Progenitor cell of endocrine pancreas (in vitro differentiated cells): ENCODE data around the gene GDF3. TPM values are rescaled to one million over a fixed set of nuclear protein-coding genes. Genes with fewer than 3 reads are reported as not detected.

Experiments used
- DNase-seq: peaks from one replicate; pipeline ENCODE4 v3.0.0; 2021; ENCODE audit warnings: low spot score; ENCODE audit not compliant: unreplicated experiment
- H3K27ac Mint-ChIP-seq: 2 replicates; pipeline ENCODE4 v1.8.0; 2021; ENCODE audit warnings: mild to moderate bottlenecking, moderate library complexity, mixed read lengths
- H3K27me3 Mint-ChIP-seq: 2 replicates; pipeline ENCODE4 v1.8.0; 2021; ENCODE audit warnings: mixed read lengths
- H3K36me3 Mint-ChIP-seq: 2 replicates; pipeline ENCODE4 v1.8.0; 2022; ENCODE audit warnings: mixed read lengths; ENCODE audit not compliant: insufficient read depth
- H3K4me1 Mint-ChIP-seq: 2 replicates; pipeline ENCODE4 v1.8.0; 2021; ENCODE audit warnings: low read depth, mixed read lengths
- H3K4me3 Mint-ChIP-seq: 2 replicates; pipeline ENCODE4 v1.8.0; 2021; ENCODE audit warnings: low read depth, mild to moderate bottlenecking, moderate library complexity, mixed read lengths
- H3K9me3 Mint-ChIP-seq: 2 replicates; pipeline ENCODE4 v1.8.0; 2021; ENCODE audit warnings: low read depth, mixed read lengths
- total RNA-seq: library from RNA; stranded (reverse); gene quantifications from 2 replicates; pipeline ENCODE4 v1.2.1, GENCODE V29; 2021
- TF ChIP-seq, protein P1 (sequence below): fragments of 200-600 bp; sonication (generic); IDR thresholded peaks from one replicate; pipeline ENCODE4 v1.5.0; 2021; ENCODE audit warnings: antibody characterized with exemption, mild to moderate bottlenecking; ENCODE audit not compliant: unreplicated experiment

The GDF3 gene
- total RNA-seq, 1 donor from 2014 or later: not detected

DNA sequence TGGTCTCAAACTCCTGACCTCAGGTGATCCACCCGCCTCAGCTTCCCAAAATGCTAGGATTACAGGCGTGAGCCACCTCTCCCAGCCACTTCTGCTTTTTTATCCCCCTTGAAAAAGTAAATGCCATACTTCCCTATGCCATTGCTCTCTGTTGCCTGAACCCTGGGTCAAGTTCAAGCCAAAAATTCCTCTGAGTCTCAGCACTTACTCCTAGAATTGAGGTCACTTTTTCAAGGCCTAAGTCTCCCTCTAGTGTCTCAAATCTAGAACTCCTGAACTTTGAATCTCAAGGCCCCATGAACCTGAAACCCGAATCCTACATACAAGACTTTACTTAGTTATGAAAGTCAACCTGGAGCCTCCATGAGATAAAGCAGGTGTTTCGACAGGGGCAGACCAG is 28.4 kb downstream of the GDF3 start:
- H3K4me3 Mint-ChIP-seq: no peak overlapping the region
- H3K27me3 Mint-ChIP-seq: no peaks in the 10 kb centered on the region
- H3K4me1 Mint-ChIP-seq: peaks cover 2% of the 10 kb centered on the region
- H3K36me3 Mint-ChIP-seq: no peaks in the 10 kb centered on the region
- no peaks in the 10 kb centered on the region for H3K9me3 Mint-ChIP-seq
- DNase-seq: no peak
- TF ChIP-seq, protein P1, sequence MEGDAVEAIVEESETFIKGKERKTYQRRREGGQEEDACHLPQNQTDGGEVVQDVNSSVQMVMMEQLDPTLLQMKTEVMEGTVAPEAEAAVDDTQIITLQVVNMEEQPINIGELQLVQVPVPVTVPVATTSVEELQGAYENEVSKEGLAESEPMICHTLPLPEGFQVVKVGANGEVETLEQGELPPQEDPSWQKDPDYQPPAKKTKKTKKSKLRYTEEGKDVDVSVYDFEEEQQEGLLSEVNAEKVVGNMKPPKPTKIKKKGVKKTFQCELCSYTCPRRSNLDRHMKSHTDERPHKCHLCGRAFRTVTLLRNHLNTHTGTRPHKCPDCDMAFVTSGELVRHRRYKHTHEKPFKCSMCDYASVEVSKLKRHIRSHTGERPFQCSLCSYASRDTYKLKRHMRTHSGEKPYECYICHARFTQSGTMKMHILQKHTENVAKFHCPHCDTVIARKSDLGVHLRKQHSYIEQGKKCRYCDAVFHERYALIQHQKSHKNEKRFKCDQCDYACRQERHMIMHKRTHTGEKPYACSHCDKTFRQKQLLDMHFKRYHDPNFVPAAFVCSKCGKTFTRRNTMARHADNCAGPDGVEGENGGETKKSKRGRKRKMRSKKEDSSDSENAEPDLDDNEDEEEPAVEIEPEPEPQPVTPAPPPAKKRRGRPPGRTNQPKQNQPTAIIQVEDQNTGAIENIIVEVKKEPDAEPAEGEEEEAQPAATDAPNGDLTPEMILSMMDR: peak; percentile 46
- no peak overlapping the region for H3K27ac Mint-ChIP-seq

DNA sequence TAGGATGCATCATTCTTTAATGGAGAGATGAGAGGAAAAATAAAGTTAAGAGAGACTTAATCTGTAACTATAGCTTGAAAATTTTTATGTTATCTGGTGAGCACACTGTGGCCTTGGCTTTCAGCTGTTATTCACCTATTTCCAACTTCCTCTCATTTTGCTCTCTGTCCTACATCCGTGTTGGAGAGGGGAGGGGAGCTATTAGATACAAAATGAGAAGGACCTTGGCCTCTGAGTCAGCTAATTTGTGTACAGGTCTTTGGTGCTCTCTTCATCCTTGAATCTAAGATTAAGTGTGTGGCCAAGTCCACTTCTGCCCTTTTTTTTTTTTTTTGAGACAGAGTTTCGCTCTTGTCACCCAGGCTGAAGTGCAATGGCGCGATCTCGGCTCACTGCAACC is 29.0 kb downstream of the GDF3 start:
- Mint-ChIP-seq H3K36me3 (no peaks in the 10 kb centered on the region), H3K9me3 (no peaks in the 10 kb centered on the region), H3K4me3 (no peak overlapping the region), H3K27me3 (no peaks in the 10 kb centered on the region), H3K4me1 (peaks cover 2% of the 10 kb centered on the region), H3K27ac (no peak overlapping the region)
- TF ChIP-seq, protein P1: no peak
- DNase-seq: no peak

DNA sequence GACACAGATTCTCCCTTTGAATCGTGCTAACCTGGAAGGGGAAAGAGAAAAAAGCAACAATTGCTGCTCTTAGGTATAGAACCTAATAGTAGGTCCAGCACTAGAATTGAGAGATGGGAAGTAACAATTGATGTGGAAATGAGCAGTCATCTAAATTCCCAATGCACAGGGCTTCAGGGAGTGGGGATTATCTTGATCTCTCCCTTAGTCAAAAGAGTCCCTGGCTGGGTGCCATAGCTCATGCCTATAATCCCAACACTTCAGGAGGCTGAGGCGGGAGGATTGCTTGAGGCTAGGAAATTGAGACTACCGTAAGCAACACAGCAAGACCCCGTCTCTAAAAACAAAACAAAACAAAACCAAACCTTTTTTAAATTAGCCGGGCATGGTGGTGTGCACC is 33.8 kb downstream of the GDF3 start:
- DNase-seq: no peak
- Mint-ChIP-seq H3K4me1 (peaks cover 2% of the 10 kb centered on the region), H3K36me3 (no peaks in the 10 kb centered on the region), H3K4me3 (no peak overlapping the region), H3K27ac (no peak overlapping the region), H3K9me3 (no peaks in the 10 kb centered on the region), H3K27me3 (no peaks in the 10 kb centered on the region)
- TF ChIP-seq, protein P1: no peak

DNA sequence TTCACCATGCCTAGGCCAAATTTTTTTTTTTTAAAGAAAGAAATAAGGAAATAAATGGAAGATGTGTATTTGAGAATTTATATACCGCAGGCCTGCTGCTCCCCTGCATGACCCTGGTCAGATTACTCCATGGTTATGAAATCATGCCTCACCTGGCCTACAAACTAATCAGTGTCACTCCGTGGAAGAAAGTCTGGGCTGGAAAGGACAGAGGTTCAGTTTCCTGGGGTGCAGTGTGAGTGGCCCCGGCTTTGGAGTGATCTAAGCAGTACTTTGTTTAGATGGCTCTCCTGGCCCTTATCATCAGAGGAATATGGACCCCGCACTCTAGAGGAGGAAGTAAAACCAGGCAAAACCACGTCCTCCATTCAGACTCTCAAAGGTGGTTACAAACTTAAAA is 39.5 kb downstream of the GDF3 start:
- H3K36me3 Mint-ChIP-seq: no peaks in the 10 kb centered on the region

DNA sequence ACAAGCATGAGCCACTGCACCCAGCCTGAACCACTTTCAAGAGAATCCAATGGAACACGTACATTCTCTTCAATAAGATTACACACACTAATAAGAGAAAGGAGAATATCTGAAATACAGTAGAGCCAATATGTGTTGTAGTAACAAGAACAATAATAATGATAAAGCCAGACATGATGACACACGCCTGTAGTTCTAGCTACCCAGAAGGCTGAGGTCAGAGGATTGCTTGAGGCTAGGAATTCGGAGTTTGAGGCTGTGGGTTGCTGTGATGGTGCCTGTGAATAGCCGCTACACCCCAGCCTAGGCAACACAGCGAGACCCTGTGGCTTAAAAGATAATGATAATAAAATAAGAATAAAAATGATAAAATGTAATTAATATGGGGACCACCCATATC is 45.5 kb downstream of the GDF3 start:
- H3K4me1 Mint-ChIP-seq: no peaks in the 10 kb centered on the region
- H3K27ac Mint-ChIP-seq: no peak overlapping the region

More for the DNA sequence above, 39.5 kb downstream of the GDF3 start:
- no peak for DNase-seq
- Mint-ChIP-seq H3K4me1 (no peaks in the 10 kb centered on the region), H3K9me3 (no peaks in the 10 kb centered on the region), H3K27me3 (no peaks in the 10 kb centered on the region), H3K27ac (no peak overlapping the region), H3K4me3 (no peak overlapping the region)
- TF ChIP-seq, protein P1: no peak

More for the DNA sequence above, 45.5 kb downstream of the GDF3 start:
- H3K27me3 Mint-ChIP-seq: no peaks in the 10 kb centered on the region
- no peak overlapping the region for H3K4me3 Mint-ChIP-seq
- no peaks in the 10 kb centered on the region for H3K36me3 Mint-ChIP-seq
- TF ChIP-seq, protein P1: no peak
- H3K9me3 Mint-ChIP-seq: no peaks in the 10 kb centered on the region
- DNase-seq: no peak
